Left ventricle myocardium superior (tissue), 1 donor: Measurements from ENCODE around the gene SPATA20. TPM values are rescaled to one million over a fixed set of nuclear protein-coding genes. Genes with fewer than 3 reads are reported as not detected.

Experiments
- ATAC-seq: fragments of 200-7000 bp; cut with Tn5 transposase; one replicate; pipeline ENCODE4 v1.9.1; 2020; ENCODE audit warnings: mild to moderate bottlenecking, moderate library complexity
- DNase-seq: peaks from one replicate; pipeline ENCODE4 v3.0.0-alpha.2; 2020
- intact Hi-C: fragments of 100-400 bp; cut with micrococcal nuclease; formaldehyde crosslinking; loops from one replicate; pipeline ENCODE4 v1.11.0; 2022
- total RNA-seq: library from RNA; stranded (reverse); fragmentation: NEBNext Ultra II Directional; extraction: Animal tissue kit (Norgen Biotek cat#: 25700); gene quantifications from one replicate; pipeline ENCODE4 v1.2.1, GENCODE V29; 2021
- donor health status: DM: no; HTN: yes; CAD: no; lungs with severe emphysema.

The SPATA20 gene
- total RNA-seq, 1 donor from 2014 or later: 68.7 TPM

DNA sequence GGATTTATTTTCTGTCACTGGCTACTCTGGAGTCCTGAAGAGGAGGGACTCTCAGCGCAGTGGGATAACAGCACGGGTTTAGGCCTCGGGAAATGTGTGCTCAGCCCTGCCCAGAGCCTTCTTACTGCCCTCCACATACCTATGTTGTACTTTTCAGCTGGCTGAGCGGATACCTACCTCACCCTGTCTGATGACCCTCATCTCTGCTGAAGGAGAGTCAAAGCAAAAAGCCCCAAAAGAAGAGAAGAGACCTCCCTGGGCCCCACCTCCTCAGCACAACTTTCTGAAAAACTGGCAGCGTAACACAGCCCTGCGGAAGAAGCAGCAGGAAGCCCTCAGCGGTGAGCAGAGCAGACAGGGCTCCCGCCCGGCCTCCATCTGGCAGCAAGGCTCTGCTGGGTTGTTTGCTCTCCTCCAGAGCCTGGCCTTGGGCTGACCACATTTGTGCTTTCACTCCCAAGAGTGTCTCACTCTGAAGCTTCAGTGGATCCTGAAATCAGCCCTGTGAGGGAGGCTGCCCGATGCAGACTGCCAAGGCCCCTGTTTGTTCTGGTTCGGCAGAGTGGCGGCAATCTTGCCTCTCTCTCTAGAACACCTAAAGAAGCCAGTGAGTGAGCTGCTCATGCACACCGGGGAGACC, 28.5 kb upstream of the SPATA20 start:
- ATAC-seq: no peak
- intact Hi-C loops: no loop called here
- DNase-seq: no peak

- no peak for DNase-seq
- no peak for ATAC-seq
- intact Hi-C loops: no loop called here
Observed at GRCh38 chr17:50519141-50519834, 27.7 kb upstream of the SPATA20 start.

DNA sequence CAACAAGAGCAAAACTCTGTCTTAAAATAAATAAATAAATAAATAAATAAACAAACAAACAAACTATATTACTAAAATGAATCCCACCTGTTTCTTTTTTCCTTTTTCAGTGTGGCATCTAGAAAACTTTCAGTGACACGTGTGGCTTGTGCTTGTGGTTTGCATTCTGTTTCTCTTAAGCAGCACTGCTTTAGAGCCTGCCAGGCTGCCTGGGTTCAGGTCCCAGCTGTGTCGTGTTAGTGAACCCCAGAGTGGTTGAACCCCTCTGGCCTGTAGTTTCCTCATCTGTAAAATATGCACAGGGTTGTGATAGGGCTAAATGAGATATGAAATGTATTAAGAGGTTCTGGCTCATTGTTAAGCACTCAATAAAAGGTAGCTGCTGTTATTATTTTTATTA, 26.5 kb upstream of the SPATA20 start:
- intact Hi-C loops: no loop called here
- ATAC-seq: no peak
- no peak for DNase-seq

DNA sequence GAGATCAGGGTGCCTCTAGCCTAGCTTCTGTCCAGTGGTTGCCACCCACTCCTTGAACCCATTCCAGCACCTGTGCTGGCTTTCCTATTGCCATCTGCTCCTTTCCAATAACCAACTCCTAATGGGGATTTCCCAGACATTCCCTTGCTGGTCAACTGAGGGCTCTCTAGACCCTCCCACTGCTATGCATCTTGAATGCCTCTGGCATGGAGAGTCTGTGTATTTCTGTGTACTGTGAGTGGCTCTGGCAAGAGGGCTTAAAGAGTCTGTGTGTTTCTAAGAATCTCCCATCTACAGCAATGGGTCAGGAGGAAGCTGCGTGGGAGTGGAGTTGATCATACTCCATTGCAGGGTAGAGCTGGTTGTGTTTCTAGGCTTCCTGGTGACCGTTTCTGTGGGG, 25.5 kb upstream of the SPATA20 start:
- intact Hi-C loops: no loop called here
- ATAC-seq: no peak
- DNase-seq: no peak

GRCh38 chr17:50522766-50523165, 24.2 kb upstream of the SPATA20 start:
- no peak for DNase-seq
- intact Hi-C loops: no loop called here
- ATAC-seq: no peak

DNA sequence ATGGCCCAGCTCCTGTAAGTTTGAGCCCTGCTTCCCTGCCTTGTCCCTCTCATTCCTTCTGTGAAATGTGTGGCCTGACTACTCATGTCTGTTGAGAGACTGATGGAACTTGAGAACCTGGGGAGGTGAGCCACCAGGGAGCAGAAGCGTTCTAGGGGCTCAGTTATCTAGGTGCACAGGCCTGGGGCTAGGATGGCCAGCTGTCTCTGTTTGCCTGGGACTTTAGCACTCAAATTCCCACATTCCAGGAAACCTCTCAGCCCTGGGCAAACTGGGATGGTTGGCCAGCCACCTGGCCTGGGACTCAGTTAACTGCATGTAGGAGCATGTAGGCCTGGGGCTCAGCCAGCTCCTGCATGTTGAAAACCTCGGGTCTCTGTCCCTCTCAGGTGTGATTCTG, 23.8 kb upstream of the SPATA20 start:
- ATAC-seq (no peak), DNase-seq (no peak)
- intact Hi-C loops: no loop called here

DNA sequence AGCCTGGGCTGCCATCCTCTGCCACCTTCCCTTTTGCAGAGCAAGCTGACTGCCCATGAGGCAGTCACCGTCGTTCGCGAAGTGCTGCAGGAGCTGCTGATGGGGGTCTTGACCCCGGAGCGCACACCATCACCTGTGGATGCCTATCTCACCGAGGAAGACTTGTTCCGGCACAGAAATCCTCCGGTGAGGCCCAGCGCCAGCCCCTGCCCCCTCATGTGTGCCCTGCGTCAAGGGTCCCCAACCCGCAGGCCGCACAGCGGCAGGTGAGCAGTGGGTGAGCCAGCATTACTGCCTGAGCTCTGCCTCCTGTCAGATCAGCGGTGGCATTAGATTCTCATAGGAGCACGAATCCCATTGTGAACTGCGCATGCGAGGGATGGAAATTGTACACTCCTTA, 22.1 kb upstream of the SPATA20 start:
- intact Hi-C loops: no loop called here
- ATAC-seq: no peak
- no peak for DNase-seq

DNA sequence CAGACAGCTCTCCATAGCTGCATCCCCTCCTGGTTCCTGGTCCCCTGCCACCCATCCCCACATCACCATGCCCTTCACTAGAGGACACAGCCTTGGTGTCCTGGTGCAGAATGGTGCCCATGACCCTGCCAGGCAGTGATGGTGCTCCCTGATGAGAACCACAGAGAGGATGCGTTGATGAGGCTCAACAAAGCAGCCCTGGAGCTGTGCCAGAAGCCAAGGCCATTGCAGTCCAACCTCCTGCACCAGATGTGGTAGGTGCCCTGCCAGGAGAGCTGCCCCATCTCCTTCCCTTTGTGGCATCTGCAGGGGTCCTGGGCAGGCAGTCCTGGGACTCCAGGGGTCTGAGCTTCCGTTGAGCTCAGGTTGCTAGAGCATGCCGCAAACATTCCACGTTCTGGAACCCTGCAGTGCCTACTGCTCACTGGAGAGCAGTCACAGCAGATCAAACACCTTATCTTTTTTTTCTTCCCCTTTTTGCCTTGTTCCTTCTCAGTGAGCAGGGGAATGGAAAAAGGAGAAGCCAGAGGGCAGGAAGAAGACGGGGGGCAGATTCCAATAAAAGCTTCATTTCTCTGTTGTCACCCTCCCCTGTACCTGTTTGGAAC, 19.7 kb upstream of the SPATA20 start:
- DNase-seq (no peak), ATAC-seq (no peak)
- intact Hi-C loops: no loop called here

DNA sequence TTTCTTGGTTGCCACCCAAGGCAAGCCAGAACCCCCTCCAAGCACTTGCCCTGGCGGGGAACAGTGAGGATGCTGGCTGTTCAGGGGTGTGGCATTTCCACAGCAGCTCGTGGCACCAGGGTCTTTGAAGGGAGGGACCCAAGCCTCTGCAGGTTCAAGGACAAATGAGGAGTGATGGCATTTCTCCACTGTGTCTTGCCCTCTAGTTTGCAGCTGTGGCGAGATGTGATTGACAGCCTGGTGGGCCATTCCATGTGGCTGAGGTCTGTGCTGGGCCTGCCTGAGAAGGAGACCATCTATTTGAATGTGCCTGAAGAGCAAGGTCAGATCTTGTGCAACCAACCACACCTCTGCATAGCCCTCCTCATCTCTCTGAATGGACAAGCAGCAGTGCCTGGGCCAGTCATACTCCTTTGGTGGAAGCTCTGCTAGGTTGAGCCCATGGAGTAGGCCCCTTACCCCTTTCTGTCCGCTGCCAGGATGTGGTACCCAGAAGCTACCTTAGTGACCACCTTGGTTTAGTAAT, 19.0 kb upstream of the SPATA20 start:
- ATAC-seq: no peak
- no peak for DNase-seq
- intact Hi-C loops: no loop called here

DNA sequence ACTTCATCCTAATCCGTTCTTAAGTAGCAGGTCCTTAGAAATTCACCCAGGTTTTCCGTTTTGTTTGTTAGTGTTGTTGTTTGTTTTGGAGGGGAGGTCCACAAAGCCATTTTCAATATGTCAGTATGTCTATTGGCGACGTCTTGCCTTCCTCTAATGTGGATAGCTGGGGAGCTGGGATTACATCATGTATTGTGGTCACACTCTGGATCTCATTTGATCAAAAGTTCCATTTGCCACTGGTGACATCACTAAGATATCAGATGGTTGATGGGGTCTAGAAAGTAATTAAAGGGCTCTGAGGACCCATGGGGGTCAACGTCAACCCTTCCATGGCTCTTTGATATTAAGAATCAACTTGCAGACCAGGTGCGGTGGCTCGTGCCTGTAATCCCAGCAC, 17.1 kb upstream of the SPATA20 start:
- ATAC-seq: no peak
- intact Hi-C loops: no loop called here
- DNase-seq: no peak

DNA sequence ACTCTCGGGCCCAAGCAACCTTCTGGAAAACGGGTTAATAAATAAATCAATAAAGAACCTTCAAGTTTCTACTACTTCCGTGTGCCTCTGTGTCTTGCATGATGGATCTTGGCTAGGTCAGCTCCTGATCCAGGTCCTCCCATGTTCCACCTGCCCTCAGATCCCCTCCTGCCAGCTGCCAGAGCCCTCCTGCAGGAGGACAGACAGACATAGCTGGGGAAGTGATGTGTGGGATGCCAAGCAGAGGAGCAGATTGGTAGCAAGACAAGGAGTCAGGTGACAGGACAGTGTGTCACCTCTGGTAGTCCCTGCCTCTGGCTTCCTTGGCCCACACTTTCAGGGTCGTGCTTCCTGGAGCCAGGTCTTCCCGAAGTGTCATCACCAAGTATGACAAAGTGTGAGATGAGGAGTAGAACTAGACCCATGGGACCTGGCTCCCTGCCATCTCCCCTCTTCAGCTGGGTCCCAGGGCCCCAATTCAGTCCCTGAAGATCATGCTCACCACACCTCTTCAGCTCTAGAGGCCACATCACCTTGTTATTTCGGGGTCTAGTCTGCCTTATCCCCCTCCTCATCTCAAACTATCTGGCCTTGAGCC, 15.4 kb upstream of the SPATA20 start:
- DNase-seq (no peak), ATAC-seq (no peak)
- intact Hi-C loops: no loop called here

DNA sequence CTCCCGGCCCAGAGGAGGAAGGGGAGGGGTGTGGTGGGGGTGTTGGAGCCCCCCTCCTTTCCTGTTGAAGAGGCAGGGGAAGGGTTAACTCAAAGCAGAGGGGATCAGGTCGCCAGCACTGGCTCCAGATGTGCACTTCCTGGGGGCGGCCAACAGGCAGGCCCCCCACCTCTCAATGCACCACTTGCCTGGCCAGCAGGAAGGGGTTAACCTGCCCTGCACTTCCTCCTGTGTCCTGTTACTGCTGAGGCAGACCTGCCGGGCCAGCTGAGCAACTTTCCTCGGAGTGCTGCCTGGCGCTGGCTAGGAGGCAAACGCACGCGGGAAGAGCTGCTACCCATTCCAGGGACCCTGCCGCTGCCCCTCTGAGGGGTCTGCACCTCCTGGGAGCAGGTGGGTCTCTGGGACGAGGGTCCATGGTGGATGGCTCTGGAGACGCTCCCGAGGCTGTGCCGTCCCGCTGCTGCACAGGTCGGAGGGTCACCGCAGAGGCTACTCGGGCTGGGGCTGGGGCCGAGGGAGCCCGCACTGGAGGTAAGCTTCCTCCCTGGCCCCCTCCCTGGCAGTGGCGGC, 14.4 kb upstream of the SPATA20 start, which contains the start of gene EPN3:
Gene EPN3 (plus strand): TSS at position 284 of the 573 bp plus-strand sequence. CDS start 3,822 bp downstream, outside the sequence.
- intact Hi-C loops: no loop called here
- ATAC-seq: peak; percentile 43
- no peak for DNase-seq

DNA sequence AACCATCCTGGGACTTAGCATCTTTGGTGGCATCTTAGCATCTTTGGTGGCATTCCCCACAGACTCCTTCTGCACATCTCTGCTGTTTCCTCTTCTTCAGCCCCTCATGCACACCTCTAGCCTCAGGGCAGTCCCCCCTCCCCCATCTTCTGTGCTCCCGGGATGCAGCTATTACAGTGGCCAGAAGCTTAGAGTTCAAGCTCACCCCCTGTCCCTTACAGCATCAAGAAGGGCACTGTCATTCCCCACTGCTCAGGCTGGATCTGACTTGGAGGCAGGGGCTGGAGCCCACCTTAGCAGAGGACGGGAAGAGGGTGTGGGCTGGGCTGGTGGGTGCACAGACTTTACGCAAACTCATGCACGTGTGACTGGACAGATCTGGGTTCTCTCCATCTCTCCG, 13.8 kb upstream of the SPATA20 start:
- intact Hi-C loops: no loop called here
- ATAC-seq: peak; percentile 36
- DNase-seq: no peak

- intact Hi-C loops: no loop called here
- ATAC-seq (peak; percentile 88), DNase-seq (peak; percentile 91)
Observed at GRCh38 chr17:50533720-50534148, 13.2 kb upstream of the SPATA20 start.

- peak; percentile 64 for ATAC-seq
- intact Hi-C loops: no loop called here
- DNase-seq: peak; percentile 59
Observed at GRCh38 chr17:50534222-50534978, 12.6 kb upstream of the SPATA20 start.

DNA sequence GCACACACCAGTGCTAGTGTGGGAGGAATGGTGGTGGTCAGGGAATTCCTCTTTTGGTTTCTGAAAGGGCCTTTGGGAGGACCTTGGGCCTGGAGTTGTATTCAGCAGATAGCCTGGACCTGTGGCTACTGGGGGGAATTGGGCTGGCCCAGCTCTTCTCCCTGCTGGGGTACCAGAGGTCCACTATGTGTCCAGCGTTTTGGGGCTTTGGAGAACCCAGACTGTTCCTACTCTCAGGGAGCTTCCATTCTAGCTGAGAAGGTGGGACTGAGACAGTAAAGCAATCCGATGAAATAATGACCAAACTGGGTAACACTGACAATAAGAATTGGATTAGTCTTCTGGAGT, 12.0 kb upstream of the SPATA20 start:
- DNase-seq (no peak), ATAC-seq (no peak)
- intact Hi-C loops: no loop called here

- DNase-seq (no peak), ATAC-seq (no peak)
- intact Hi-C loops: no loop called here
Observed at GRCh38 chr17:50535407-50535806, 11.6 kb upstream of the SPATA20 start.

DNA sequence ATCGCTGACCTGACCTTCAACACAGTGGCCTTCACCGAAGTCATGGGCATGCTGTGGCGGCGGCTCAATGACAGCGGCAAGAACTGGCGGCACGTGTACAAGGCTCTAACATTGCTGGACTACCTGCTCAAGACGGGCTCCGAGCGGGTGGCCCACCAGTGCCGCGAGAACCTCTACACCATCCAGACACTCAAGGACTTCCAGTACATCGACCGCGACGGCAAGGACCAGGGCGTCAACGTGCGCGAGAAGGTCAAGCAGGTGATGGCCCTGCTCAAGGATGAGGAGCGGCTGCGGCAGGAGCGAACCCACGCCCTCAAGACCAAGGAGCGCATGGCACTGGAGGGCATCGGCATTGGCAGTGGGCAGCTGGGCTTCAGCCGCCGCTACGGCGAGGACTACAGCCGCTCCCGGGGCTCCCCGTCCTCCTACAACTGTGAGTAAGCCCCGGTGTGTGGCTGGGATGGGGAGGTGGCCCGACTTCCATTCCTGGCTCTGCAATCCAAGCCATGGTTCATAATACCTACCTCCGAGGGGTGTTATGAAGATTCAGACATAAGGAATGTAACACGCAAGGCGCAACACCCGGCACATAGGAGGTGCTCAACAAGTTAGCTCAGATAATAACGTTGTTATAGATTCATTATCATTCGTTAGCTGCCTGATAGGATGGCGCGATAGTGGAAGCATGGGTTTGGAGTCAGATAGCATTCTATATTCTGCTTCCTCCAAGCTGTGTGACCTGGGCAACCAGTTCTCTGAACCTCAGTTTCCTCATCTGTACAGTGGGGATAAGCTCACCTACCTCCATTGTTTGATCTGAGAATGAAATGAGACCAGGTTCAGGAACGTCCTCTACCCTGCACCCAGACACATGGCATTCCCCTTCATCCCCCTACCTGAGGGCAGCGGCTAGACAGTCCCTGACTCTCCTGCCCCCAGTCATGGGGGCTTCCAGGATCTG, 10.0 kb upstream of the SPATA20 start:
- intact Hi-C loops: no loop called here
- no peak for DNase-seq
- no peak for ATAC-seq
